WTC11 (cell line): Measurements from ENCODE around the gene PDSS1. TPM values are rescaled to one million over a fixed set of nuclear protein-coding genes. Genes with fewer than 3 reads are reported as not detected.

Experiments
- ATAC-seq: fragments of 200-7000 bp; cut with Tn5 transposase; 2 replicates; pipeline ENCODE4 v1.10.0; 2021; ENCODE audit warnings: mild to moderate bottlenecking, moderate library complexity
- CTCF ChIA-PET: fragments of 300-600 bp; sonication (Branson Sonifier 250); formaldehyde crosslinking; loops from one replicate; lab custom pipeline; 2021; ENCODE audit warnings: antibody characterized with exemption; lab: Charles Lee
- POLR2A ChIA-PET: fragments of 350-600 bp; sonication (Branson Sonifier 250); formaldehyde crosslinking; loops from one replicate; lab custom pipeline; 2021; ENCODE audit warnings: antibody characterized with exemption; lab: Charles Lee
- DNase-seq: peaks from one replicate; pipeline ENCODE4 v3.0.0; 2021; ENCODE audit warnings: low spot score
- H3K27ac Mint-ChIP-seq: 2 replicates; pipeline ENCODE4 v1.8.0; 2021; ENCODE audit warnings: mixed read lengths
- H3K27me3 Mint-ChIP-seq: 2 replicates; pipeline ENCODE4 v1.8.0; 2021; ENCODE audit warnings: low read depth, mild to moderate bottlenecking, moderate library complexity, mixed read lengths
- H3K36me3 Mint-ChIP-seq: 2 replicates; pipeline ENCODE4 v1.8.0; 2021; ENCODE audit warnings: mixed read lengths
- H3K4me1 Mint-ChIP-seq: 2 replicates; pipeline ENCODE4 v1.8.0; 2022; ENCODE audit warnings: mixed read lengths
- H3K4me3 Mint-ChIP-seq: 2 replicates; pipeline ENCODE4 v1.8.0; 2021; ENCODE audit warnings: mild to moderate bottlenecking, moderate library complexity, mixed read lengths
- H3K9me3 Mint-ChIP-seq: 2 replicates; pipeline ENCODE4 v1.8.0; 2021; ENCODE audit warnings: mixed read lengths
- CREM ChIP-seq: sonication (generic); formaldehyde crosslinking; IDR thresholded peaks from 2 replicates; pipeline ENCODE4 v1.8.1; 2022; ENCODE audit warnings: mild to moderate bottlenecking, missing genetic modification reagents, moderate library complexity
- E2F5 ChIP-seq: sonication (generic); formaldehyde crosslinking; IDR thresholded peaks from 2 replicates; pipeline ENCODE4 v1.8.1; 2022; ENCODE audit warnings: mild to moderate bottlenecking, moderate library complexity, missing genetic modification reagents
- ELF4 ChIP-seq: sonication (generic); formaldehyde crosslinking; IDR thresholded peaks from 2 replicates; pipeline ENCODE4 v1.8.1; 2022; ENCODE audit warnings: low read depth, mild to moderate bottlenecking, moderate library complexity, missing genetic modification reagents
- EMX1 ChIP-seq: fragments of 250-450 bp; sonication (Bioruptor Pico); IDR thresholded peaks from 2 replicates; pipeline ENCODE4 v1.8.0; 2021; ENCODE audit warnings: mild to moderate bottlenecking
- ESRRA ChIP-seq: sonication (generic); formaldehyde crosslinking; IDR thresholded peaks from 2 replicates; pipeline ENCODE4 v1.8.1; 2022; ENCODE audit warnings: mild to moderate bottlenecking, missing genetic modification reagents, borderline replicate concordance
- ETV6 ChIP-seq: sonication (generic); formaldehyde crosslinking; IDR thresholded peaks from 2 replicates; pipeline ENCODE4 v1.8.1; 2022; ENCODE audit warnings: mild to moderate bottlenecking, missing genetic modification reagents
- GRHL2 ChIP-seq: fragments of 250-450 bp; sonication (Bioruptor Pico); IDR thresholded peaks from 2 replicates; pipeline ENCODE4 v1.8.0; 2022; ENCODE audit warnings: mild to moderate bottlenecking, moderate library complexity; ENCODE audit not compliant: insufficient replicate concordance, severe bottlenecking
- HMGA2 ChIP-seq: fragments of 250-450 bp; sonication (Bioruptor Pico); IDR thresholded peaks from 2 replicates; pipeline ENCODE4 v1.4.0; 2021; ENCODE audit warnings: mild to moderate bottlenecking, moderate library complexity
- HMGXB4 ChIP-seq: sonication (generic); formaldehyde crosslinking; IDR thresholded peaks from 2 replicates; pipeline ENCODE4 v1.8.1; 2023; ENCODE audit warnings: mild to moderate bottlenecking, moderate library complexity, missing genetic modification reagents
- KAT7 ChIP-seq: sonication (generic); formaldehyde crosslinking; IDR thresholded peaks from 2 replicates; pipeline ENCODE4 v1.8.1; 2023; ENCODE audit warnings: missing genetic modification reagents, mild to moderate bottlenecking, borderline replicate concordance
- NFATC4 ChIP-seq: fragments of 250-450 bp; sonication (Bioruptor Pico); IDR thresholded peaks from 2 replicates; pipeline ENCODE4 v1.9.0; 2021; ENCODE audit warnings: mild to moderate bottlenecking
- NR2C2 ChIP-seq: sonication (generic); formaldehyde crosslinking; IDR thresholded peaks from 2 replicates; pipeline ENCODE4 v1.8.0; 2022; ENCODE audit warnings: mild to moderate bottlenecking, missing genetic modification reagents
- NR3C1 ChIP-seq: sonication (generic); formaldehyde crosslinking; conservative IDR thresholded peaks from 2 replicates; pipeline ENCODE4 v1.8.1; 2023; ENCODE audit warnings: low read depth, mild to moderate bottlenecking, missing genetic modification reagents
- RELA ChIP-seq: sonication (generic); formaldehyde crosslinking; IDR thresholded peaks from 2 replicates; pipeline ENCODE4 v1.8.1; 2022; ENCODE audit warnings: missing genetic modification reagents, mild to moderate bottlenecking, borderline replicate concordance
- SMAD4 ChIP-seq: sonication (generic); formaldehyde crosslinking; IDR thresholded peaks from 2 replicates; pipeline ENCODE4 v1.8.0; 2022; ENCODE audit warnings: mild to moderate bottlenecking, missing genetic modification reagents
- SP1 ChIP-seq: sonication (generic); formaldehyde crosslinking; conservative IDR thresholded peaks from 2 replicates; pipeline ENCODE4 v1.8.1; 2022; ENCODE audit warnings: missing genetic modification reagents
- STAT6 ChIP-seq: sonication (generic); formaldehyde crosslinking; conservative IDR thresholded peaks from 2 replicates; pipeline ENCODE4 v1.8.1; 2023; ENCODE audit warnings: mild to moderate bottlenecking, low read depth, missing genetic modification reagents, moderate library complexity
- ZNF121 ChIP-seq: sonication (generic); formaldehyde crosslinking; IDR thresholded peaks from 2 replicates; pipeline ENCODE4 v1.8.0; 2023; ENCODE audit warnings: missing genetic modification reagents
- ZNF232 ChIP-seq: sonication (generic); formaldehyde crosslinking; IDR thresholded peaks from 2 replicates; pipeline ENCODE4 v1.8.0; 2022; ENCODE audit warnings: mild to moderate bottlenecking, missing genetic modification reagents
- ZNF396 ChIP-seq: fragments of 250-450 bp; sonication (Bioruptor Pico); IDR thresholded peaks from 2 replicates; pipeline ENCODE4 v1.8.0; 2021; ENCODE audit warnings: mild to moderate bottlenecking, moderate library complexity, borderline replicate concordance
- ZSCAN18 ChIP-seq: fragments of 250-450 bp; sonication (Bioruptor Pico); IDR thresholded peaks from 2 replicates; pipeline ENCODE4 v2.1.2; 2022; ENCODE audit warnings: mild to moderate bottlenecking, moderate library complexity
- total RNA-seq: library from RNA; stranded (reverse); gene quantifications from 3 replicates; pipeline ENCODE4 v1.2.3, GENCODE V29; 2021
- TF ChIP-seq, protein P1 (sequence below): sonication (generic); formaldehyde crosslinking; IDR thresholded peaks from 2 replicates; pipeline ENCODE4 v1.8.0; 2022; ENCODE audit warnings: mild to moderate bottlenecking, missing genetic modification reagents
- TF ChIP-seq, protein P2 (sequence below): sonication (generic); formaldehyde crosslinking; IDR thresholded peaks from 2 replicates; pipeline ENCODE4 v1.8.1; 2023; ENCODE audit warnings: mild to moderate bottlenecking, missing genetic modification reagents, moderate library complexity

PDSS1 gene
- total RNA-seq, 1 experiment from 2014 or later: 13.6 TPM

DNA sequence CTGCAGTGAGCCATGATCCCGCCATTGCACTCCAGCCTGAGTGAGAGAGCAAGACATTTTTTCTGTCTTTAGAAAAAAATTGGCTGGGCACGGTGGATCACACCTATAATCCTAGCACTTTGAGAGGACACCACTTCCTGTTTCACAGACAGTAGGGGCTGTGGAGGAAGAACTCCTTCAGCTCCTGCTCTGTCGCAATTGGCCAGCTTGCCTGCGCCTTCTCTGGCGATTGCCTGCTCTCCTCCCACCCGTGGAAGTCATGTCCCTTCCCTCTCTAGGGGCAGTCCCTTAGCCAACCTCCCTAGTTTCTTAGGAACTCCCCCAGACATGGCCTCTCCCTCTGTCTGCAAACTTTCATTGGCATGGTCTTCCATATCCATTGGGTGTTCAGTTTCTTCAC lies 8.7 kb downstream of the PDSS1 start:
- ChIA-PET POLR2A (no interaction called here), CTCF (interaction anchor here (1.1 to 1.9 kb wide), 2 partner anchors 20 to 176 kb away, joined by 3 to 6 read pairs; no protein-coding TSS in a partner anchor)
- Mint-ChIP-seq H3K4me1 (no peaks in the 10 kb centered on the region), H3K4me3 (no peak overlapping the region), H3K27me3 (no peaks in the 10 kb centered on the region), H3K9me3 (no peaks in the 10 kb centered on the region), H3K27ac (no peak overlapping the region), H3K36me3 (peaks cover 56% of the 10 kb centered on the region)
- DNase-seq (no peak), ATAC-seq (no peak)
- TF ChIP-seq ESRRA (CRISPR knock-in tag): no peak

GRCh38 chr10:26706936-26707335 lies 9.4 kb downstream of the PDSS1 start:
- Mint-ChIP-seq H3K27ac (no peak overlapping the region), H3K4me3 (no peak overlapping the region), H3K9me3 (no peaks in the 10 kb centered on the region), H3K27me3 (no peaks in the 10 kb centered on the region), H3K36me3 (peaks cover 50% of the 10 kb centered on the region), H3K4me1 (no peaks in the 10 kb centered on the region)
- ChIA-PET CTCF (interaction anchor here (1.9 kb wide), 1 partner anchor 19 kb away, joined by 6 read pairs; no protein-coding TSS in a partner anchor), POLR2A (no interaction called here)
- no peak for ATAC-seq
- TF ChIP-seq SMAD4 (CRISPR knock-in tag) (no peak), GRHL2 (CRISPR knock-in tag) (no peak), EMX1 (CRISPR knock-in tag) (no peak), ZNF396 (no peak), ELF4 (CRISPR knock-in tag) (no peak), NFATC4 (CRISPR knock-in tag) (no peak), RELA (CRISPR knock-in tag) (no peak), HMGA2 (CRISPR knock-in tag) (no peak), E2F5 (no peak)
- no peak for DNase-seq

DNA sequence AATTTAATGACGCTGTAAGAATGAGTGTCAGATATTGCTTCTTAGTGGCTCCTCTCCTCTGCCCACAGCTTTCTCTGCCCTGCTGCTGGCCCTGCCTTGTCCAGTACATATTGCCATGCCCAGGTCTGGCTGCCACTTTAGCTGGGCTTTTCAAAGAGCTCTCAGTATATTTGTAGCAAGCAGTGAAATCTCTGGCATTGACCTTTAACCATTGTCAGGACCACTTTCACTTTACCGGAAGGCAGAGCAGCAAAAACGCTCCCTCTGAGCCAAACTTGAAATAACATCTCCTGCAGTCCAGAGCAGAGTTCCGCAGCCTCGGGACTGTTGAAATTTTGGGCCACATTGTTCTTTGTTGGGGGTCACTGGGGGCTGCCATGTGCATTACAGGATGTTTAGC lies 13.8 kb downstream of the PDSS1 start:
- no peak for ATAC-seq
- POLR2A ChIA-PET: no interaction called here
- DNase-seq: no peak
- H3K9me3 Mint-ChIP-seq: no peaks in the 10 kb centered on the region
- H3K4me1 Mint-ChIP-seq: no peaks in the 10 kb centered on the region
- H3K27me3 Mint-ChIP-seq: no peaks in the 10 kb centered on the region
- no peak overlapping the region for H3K27ac Mint-ChIP-seq
- peaks cover 41% of the 10 kb centered on the region for H3K36me3 Mint-ChIP-seq
- CTCF ChIA-PET: no interaction called here
- no peak overlapping the region for H3K4me3 Mint-ChIP-seq
- TF ChIP-seq STAT6 (CRISPR knock-in tag) (no peak), CREM (CRISPR knock-in tag) (no peak), SP1 (no peak), NR2C2 (CRISPR knock-in tag) (no peak), HMGXB4 (CRISPR knock-in tag) (no peak), ZNF232 (CRISPR knock-in tag) (no peak), ZSCAN18 (no peak), ZNF121 (no peak), ETV6 (no peak), KAT7 (CRISPR knock-in tag) (no peak), NR3C1 (CRISPR knock-in tag) (no peak)
- TF ChIP-seq, protein P1, sequence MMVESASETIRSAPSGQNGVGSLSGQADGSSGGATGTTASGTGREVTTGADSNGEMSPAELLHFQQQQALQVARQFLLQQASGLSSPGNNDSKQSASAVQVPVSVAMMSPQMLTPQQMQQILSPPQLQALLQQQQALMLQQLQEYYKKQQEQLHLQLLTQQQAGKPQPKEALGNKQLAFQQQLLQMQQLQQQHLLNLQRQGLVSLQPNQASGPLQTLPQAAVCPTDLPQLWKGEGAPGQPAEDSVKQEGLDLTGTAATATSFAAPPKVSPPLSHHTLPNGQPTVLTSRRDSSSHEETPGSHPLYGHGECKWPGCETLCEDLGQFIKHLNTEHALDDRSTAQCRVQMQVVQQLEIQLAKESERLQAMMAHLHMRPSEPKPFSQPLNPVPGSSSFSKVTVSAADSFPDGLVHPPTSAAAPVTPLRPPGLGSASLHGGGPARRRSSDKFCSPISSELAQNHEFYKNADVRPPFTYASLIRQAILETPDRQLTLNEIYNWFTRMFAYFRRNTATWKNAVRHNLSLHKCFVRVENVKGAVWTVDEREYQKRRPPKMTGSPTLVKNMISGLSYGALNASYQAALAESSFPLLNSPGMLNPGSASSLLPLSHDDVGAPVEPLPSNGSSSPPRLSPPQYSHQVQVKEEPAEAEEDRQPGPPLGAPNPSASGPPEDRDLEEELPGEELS: no peak
- TF ChIP-seq, protein P2, sequence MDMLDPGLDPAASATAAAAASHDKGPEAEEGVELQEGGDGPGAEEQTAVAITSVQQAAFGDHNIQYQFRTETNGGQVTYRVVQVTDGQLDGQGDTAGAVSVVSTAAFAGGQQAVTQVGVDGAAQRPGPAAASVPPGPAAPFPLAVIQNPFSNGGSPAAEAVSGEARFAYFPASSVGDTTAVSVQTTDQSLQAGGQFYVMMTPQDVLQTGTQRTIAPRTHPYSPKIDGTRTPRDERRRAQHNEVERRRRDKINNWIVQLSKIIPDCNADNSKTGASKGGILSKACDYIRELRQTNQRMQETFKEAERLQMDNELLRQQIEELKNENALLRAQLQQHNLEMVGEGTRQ (CRISPR knock-in tag): no peak
